HepG2 (cell line): ENCODE results near the gene TEAD1. TPM values are rescaled to one million over a fixed set of nuclear protein-coding genes. Genes with fewer than 3 reads are reported as not detected.
A peak's percentile ranks its signal among the peaks of the same experiment; 100 is the strongest.

Source experiments
- ATAC-seq: fragments of 200-7000 bp; cut with Tn5 transposase; 3 replicates; pipeline ENCODE4 v1.9.1; 2020; ENCODE audit warnings: mild to moderate bottlenecking, moderate library complexity
- BruUV-seq: library from RNA; stranded (reverse); fragments of 400-500 nt; replicated peaks from 2 replicates; lab custom pipeline; 2021; lab: Mats Ljungman, UMichigan
- CTCF ChIA-PET: fragments of 300-600 bp; formaldehyde crosslinking; extraction: SDS; loops from one replicate; lab custom pipeline; 2021; ENCODE audit warnings: low total read pairs, inconsistent platforms, low intra/inter-chr PET ratio; lab: Yijun Ruan, JAX
- POLR2A ChIA-PET: fragments of 350-600 bp; sonication (Branson Sonifier 250); formaldehyde crosslinking; loops from one replicate; lab custom pipeline; 2020; ENCODE audit warnings: antibody characterized with exemption, inconsistent platforms; lab: Yijun Ruan, JAX
- DNase-seq: peaks from one replicate; pipeline ENCODE4 v3.0.0-alpha.2; 2015; ENCODE audit warnings: low spot score
- FAIRE-seq: peaks from 3 replicates; lab custom pipeline; 2011; peaks lifted over from hg19 to GRCh38; lab: Jason Lieb, UNC
- H2AFZ ChIP-seq: one replicate; pipeline ENCODE4 v1.6.1; 2011; ENCODE audit warnings: low read length, inconsistent platforms
- H3K27ac ChIP-seq: fragments of 300-600 bp; 3 replicates; pipeline ENCODE4 v1.8.0; 2011; ENCODE audit warnings: mixed run types, mild to moderate bottlenecking, mixed read lengths, low read length, inconsistent platforms; ENCODE audit not compliant: insufficient read depth; ENCODE audit errors: extremely low read length
- H3K27me3 ChIP-seq, 2 experiments: fragments of 200-600 bp in 1 of 2; 2 replicates in 1 of 2; 3 replicates in 1 of 2; pipeline versions ENCODE4 v1.6.0 to v1.8.0; 2011; ENCODE audit warnings: low read length in 2 of 2, mild to moderate bottlenecking in 2 of 2, moderate library complexity in 2 of 2, inconsistent platforms in 1 of 2; ENCODE audit not compliant: insufficient read depth in 2 of 2, control insufficient read depth in 1 of 2
- H3K36me3 ChIP-seq, 2 experiments: fragments of 200-600 bp in 1 of 2; replicated peaks in 1 of 2; 2 replicates in 1 of 2; 3 replicates in 1 of 2; pipeline versions ENCODE4 v1.5.1 to v1.8.0; 2011; ENCODE audit warnings: low read length in 2 of 2, inconsistent platforms in 1 of 2; ENCODE audit not compliant: insufficient read depth in 2 of 2, control insufficient read depth in 1 of 2
- H3K4me1 ChIP-seq: 2 replicates; pipeline ENCODE4 v1.5.1; 2012; ENCODE audit warnings: low read length, inconsistent platforms; ENCODE audit not compliant: insufficient read depth
- H3K4me2 ChIP-seq: 2 replicates; pipeline ENCODE4 v1.6.0; 2011; ENCODE audit warnings: low read depth, low read length, inconsistent platforms
- H3K4me3 ChIP-seq, 3 experiments: fragments of 200-600 bp in 1 of 3; sonication (generic), shearing (Covaris generic) in 1 of 3; replicated peaks in 1 of 3; 2 replicates each; pipeline ENCODE4 v1.5.1; 2011 to 2016; ENCODE audit warnings: low read length in 3 of 3, inconsistent platforms in 2 of 3, low read depth in 2 of 3, mild to moderate bottlenecking in 2 of 3, control low read depth in 1 of 3, mixed read lengths in 1 of 3; ENCODE audit not compliant: insufficient read depth in 1 of 3
- H3K79me2 ChIP-seq: one replicate; pipeline ENCODE4 v1.6.1; 2011; ENCODE audit warnings: low read length, inconsistent platforms; ENCODE audit not compliant: insufficient read depth
- H3K9ac ChIP-seq: 2 replicates; pipeline ENCODE4 v1.6.0; 2011; ENCODE audit warnings: mild to moderate bottlenecking, low read depth, low read length, inconsistent platforms; ENCODE audit not compliant: insufficient read depth
- H3K9me3 ChIP-seq: 2 replicates; pipeline ENCODE4 v1.5.1; 2012; ENCODE audit warnings: mild to moderate bottlenecking, low read length
- H4K20me1 ChIP-seq: 2 replicates; pipeline ENCODE4 v1.6.0; 2011; ENCODE audit warnings: inconsistent platforms, mild to moderate bottlenecking, low read length, moderate library complexity; ENCODE audit not compliant: insufficient read depth
- DPF2 ChIP-seq: sonication (generic); formaldehyde crosslinking; IDR thresholded peaks from 2 replicates; pipeline ENCODE4 v1.4.0; 2020; ENCODE audit warnings: mild to moderate bottlenecking, low read depth, missing genetic modification reagents, borderline replicate concordance
- HMG20A ChIP-seq: IDR thresholded peaks from 2 replicates; pipeline ENCODE4 v1.6.1; 2016; ENCODE audit warnings: borderline replicate concordance
- MAFF ChIP-seq: IDR thresholded peaks from 2 replicates; pipeline ENCODE4 v1.6.1; 2011; ENCODE audit warnings: low read depth, low read length, improper control_type of control experiment
- MAFK ChIP-seq, 2 experiments: IDR thresholded peaks in 1 of 2; conservative IDR thresholded peaks in 1 of 2; 2 replicates each; pipeline ENCODE4 v1.6.1; 2011; ENCODE audit warnings: improper control_type of control experiment in 2 of 2, low read length in 2 of 2
- MTA1 ChIP-seq: sonication (generic); formaldehyde crosslinking; IDR thresholded peaks from 2 replicates; pipeline ENCODE4 v1.4.0; 2020; ENCODE audit warnings: missing genetic modification reagents, mild to moderate bottlenecking, borderline replicate concordance
- NCOR1 ChIP-seq: fragments of 200-600 bp; sonication (generic); IDR thresholded peaks from 2 replicates; pipeline ENCODE4 v1.7.0; 2017; ENCODE audit warnings: antibody characterized with exemption, low read length, borderline replicate concordance
- PAF1 ChIP-seq: IDR thresholded peaks from 2 replicates; pipeline ENCODE4 v1.6.1; 2016; ENCODE audit warnings: missing genetic modification reagents, missing compliant biosample characterization
- RARA ChIP-seq: IDR thresholded peaks from 2 replicates; pipeline ENCODE4 v1.6.1; 2016; ENCODE audit warnings: missing genetic modification reagents, missing compliant biosample characterization
- ZFY ChIP-seq: sonication (generic); formaldehyde crosslinking; IDR thresholded peaks from 2 replicates; pipeline ENCODE4 v1.4.0; 2020; ENCODE audit warnings: missing genetic modification reagents
- ZNF543 ChIP-seq: sonication (generic); formaldehyde crosslinking; IDR thresholded peaks from 2 replicates; pipeline ENCODE4 v1.4.0; 2020; ENCODE audit warnings: mild to moderate bottlenecking, missing genetic modification reagents
- ZNF792 ChIP-seq: IDR thresholded peaks from 2 replicates; pipeline ENCODE4 v1.6.1; 2016
- WGBS: methylation state at CpG from one replicate; pipeline ENCODE4 v1.1.6; 2017; ENCODE audit warnings: low lambda C conversion rate; 5-methylcytosine and 5-hydroxymethylcytosine counted together
- in situ Hi-C: cut with HindIII; loops from 2 replicates; pipeline ENCODE4 v1.10.0; 2017; ENCODE audit warnings: low pct_unique_long_range_greater_than_20kb; ENCODE audit not compliant: extremely low pct_ligation_motif_present
- intact Hi-C: fragments of 100-400 bp; cut with micrococcal nuclease; formaldehyde crosslinking; loops from one replicate; pipeline ENCODE4 v1.10.0; 2022; ENCODE audit not compliant: unreplicated experiment
- polyA plus RNA-seq, 8 experiments: library from polyadenylated mRNA; depleted of rRNA in 3 of 8; stranded (reverse) in 7 of 8; unstranded in 1 of 8; fragments of >200 nt; fragmentation: Illumina TruSeq in 4 of 8; extraction: Trizol in 4 of 8; gene quantifications; 2 replicates each; pipeline versions ENCODE4 v1.2.1 to v1.2.3, GENCODE V29; 2011 to 2016; ENCODE audit warnings: low read depth in 4 of 8, missing spikeins in 1 of 8, mixed read lengths in 1 of 8; ENCODE audit not compliant: insufficient read depth in 1 of 8
- total RNA-seq, 5 experiments: library from RNA; depleted of rRNA; stranded (reverse); fragments of >200 nt; fragmentation: Illumina TruSeq; extraction: Trizol; gene quantifications; 2 replicates each; pipeline ENCODE4 v1.2.3, GENCODE V29; 2016; ENCODE audit warnings: low read depth in 1 of 5
- TF ChIP-seq, protein P1 (sequence below): sonication (generic); formaldehyde crosslinking; IDR thresholded peaks from 2 replicates; pipeline ENCODE4 v1.4.0; 2020; ENCODE audit warnings: mild to moderate bottlenecking, missing genetic modification reagents

Gene TEAD1
- total and polyA plus RNA-seq, 2 of the 13 experiments (the other 11 are each of a cell fraction or from before 2014, with no cell fraction given): 20.1 to 30.5 TPM

DNA sequence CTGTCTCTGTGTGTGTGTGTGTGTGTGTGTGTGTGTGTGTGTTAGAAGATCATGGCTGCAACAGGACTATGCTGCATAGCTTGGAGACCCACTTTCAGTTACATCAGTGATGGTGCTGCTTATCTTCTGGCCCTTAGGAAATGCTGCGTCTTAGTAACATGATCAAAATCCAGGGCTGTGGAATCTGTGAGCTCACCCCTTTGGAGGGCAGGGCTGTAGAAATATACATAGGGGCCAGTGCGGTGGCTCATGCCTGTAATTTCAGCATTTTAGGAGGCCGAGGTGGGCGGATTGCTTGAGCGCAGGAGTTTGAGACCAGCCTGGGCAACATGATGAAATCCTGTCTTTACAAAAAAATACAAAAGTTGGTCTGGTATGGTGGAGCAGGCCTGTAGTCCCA lies 183.4 kb downstream of the TEAD1 start:
- no peak for TF ChIP-seq ZNF792 (CRISPR knock-in tag)
- TF ChIP-seq, all 625 proteins: peak for 0
- no peaks in the 10 kb centered on the region for H4K20me1 ChIP-seq
- ATAC-seq (no peak), DNase-seq (no peak), FAIRE-seq (no peak)
- peaks cover 14% of the 10 kb centered on the region for H3K79me2 ChIP-seq
- H3K4me3 ChIP-seq: no peak overlapping the region
- in situ Hi-C loops (no loop called here), intact Hi-C loops (no loop called here)
- no peaks in the 10 kb centered on the region for H3K27me3 ChIP-seq
- 94% methylated on average over 5 of the region's 5 CpGs for WGBS
- H3K9me3 ChIP-seq: no peaks in the 10 kb centered on the region
- H3K9ac ChIP-seq: no peak overlapping the region
- H3K27ac ChIP-seq: no peak overlapping the region
- H3K4me2 ChIP-seq: no peak overlapping the region
- 0 out of 5 replicates have a peak, but pooled peaks cover 0 to 3% of the 10 kb centered on the region in 2 experiments for H3K36me3 ChIP-seq
- no peak overlapping the region for H2AFZ ChIP-seq
- peaks cover 42% of the 10 kb centered on the region for H3K4me1 ChIP-seq
- ChIA-PET POLR2A (interaction anchor here (4.3 kb wide), 1 partner anchor 12 kb away, joined by 35 read pairs; no protein-coding TSS in a partner anchor), CTCF (no interaction called here)
- no TSS peak for BruUV-seq

DNA sequence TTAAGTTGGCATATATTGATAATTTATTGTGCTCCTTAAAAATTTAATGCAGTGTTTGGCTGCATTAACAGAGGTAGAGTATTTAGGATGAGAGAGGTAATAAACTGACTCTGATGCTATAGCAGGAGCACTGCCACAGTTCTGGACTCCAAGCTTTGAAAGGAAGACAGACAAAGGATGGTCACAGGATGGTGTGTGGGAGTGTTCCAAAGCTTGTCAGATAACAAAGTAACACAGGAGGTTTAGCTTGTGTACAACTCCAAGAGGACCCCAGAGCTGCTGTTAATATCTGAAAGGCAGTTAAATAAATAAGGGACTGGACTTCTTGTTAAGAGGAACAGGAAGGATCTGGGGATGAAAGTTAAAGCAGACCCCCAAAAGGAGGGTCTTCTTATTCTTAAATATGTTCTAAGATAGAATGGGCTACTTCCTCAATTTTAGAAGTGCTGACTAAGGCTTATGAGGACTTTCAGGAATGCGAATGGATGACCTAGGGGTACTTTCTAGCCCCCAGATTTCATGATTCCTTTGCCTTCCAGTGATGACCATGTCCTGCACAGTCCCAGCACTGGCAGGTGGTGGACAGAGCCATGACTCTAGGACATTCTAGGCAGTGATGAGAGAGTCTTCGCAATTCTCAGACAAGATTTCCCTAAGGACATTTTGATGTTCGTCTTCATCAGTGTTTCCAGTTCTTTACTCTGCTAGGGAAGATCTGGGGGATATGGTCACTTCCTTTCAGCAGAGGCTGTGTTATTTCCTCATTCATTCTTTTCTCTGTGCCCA lies 185.8 kb downstream of the TEAD1 start:
- no peak overlapping the region for H3K27ac ChIP-seq
- H3K9me3 ChIP-seq: no peaks in the 10 kb centered on the region
- intact Hi-C loops: loop anchor here (5.0 kb wide), 1 partner anchor 983 kb away; no protein-coding TSS in a partner anchor
- H3K4me3 ChIP-seq: no peak overlapping the region
- H3K9ac ChIP-seq: no peak overlapping the region
- no TSS peak for BruUV-seq
- POLR2A ChIA-PET: interaction anchor here (1.1 kb wide), 1 partner anchor 14 kb away, joined by 3 read pairs; no protein-coding TSS in a partner anchor
- no peak for DNase-seq
- 100% methylated on average over 3 of the region's 3 CpGs for WGBS
- H3K36me3 ChIP-seq: peaks cover 3 to 20% of the 10 kb centered on the region in 2 experiments; a peak in 2 of 5 replicates
- H3K27me3 ChIP-seq: no peaks in the 10 kb centered on the region
- no peak for ATAC-seq
- TF ChIP-seq PAF1 (CRISPR knock-in tag) (no peak), RARA (CRISPR knock-in tag) (no peak), MAFF (peak; percentile 90), DPF2 (CRISPR knock-in tag) (no peak), MTA1 (CRISPR knock-in tag) (no peak), MAFK (conservative IDR thresholded peaks at IDR 0.05 in 1 of 2, IDR thresholded peaks at IDR 0.05 in 1 of 2; ENCODE audit: low read length in 2 of 2) (peak; percentile 68 to 93; a peak in 3 of 4 replicates), NCOR1 (no peak), ZNF543 (CRISPR knock-in tag) (no peak), ZFY (CRISPR knock-in tag) (no peak), HMG20A (CRISPR knock-in tag) (no peak)
- TF ChIP-seq, protein P1, sequence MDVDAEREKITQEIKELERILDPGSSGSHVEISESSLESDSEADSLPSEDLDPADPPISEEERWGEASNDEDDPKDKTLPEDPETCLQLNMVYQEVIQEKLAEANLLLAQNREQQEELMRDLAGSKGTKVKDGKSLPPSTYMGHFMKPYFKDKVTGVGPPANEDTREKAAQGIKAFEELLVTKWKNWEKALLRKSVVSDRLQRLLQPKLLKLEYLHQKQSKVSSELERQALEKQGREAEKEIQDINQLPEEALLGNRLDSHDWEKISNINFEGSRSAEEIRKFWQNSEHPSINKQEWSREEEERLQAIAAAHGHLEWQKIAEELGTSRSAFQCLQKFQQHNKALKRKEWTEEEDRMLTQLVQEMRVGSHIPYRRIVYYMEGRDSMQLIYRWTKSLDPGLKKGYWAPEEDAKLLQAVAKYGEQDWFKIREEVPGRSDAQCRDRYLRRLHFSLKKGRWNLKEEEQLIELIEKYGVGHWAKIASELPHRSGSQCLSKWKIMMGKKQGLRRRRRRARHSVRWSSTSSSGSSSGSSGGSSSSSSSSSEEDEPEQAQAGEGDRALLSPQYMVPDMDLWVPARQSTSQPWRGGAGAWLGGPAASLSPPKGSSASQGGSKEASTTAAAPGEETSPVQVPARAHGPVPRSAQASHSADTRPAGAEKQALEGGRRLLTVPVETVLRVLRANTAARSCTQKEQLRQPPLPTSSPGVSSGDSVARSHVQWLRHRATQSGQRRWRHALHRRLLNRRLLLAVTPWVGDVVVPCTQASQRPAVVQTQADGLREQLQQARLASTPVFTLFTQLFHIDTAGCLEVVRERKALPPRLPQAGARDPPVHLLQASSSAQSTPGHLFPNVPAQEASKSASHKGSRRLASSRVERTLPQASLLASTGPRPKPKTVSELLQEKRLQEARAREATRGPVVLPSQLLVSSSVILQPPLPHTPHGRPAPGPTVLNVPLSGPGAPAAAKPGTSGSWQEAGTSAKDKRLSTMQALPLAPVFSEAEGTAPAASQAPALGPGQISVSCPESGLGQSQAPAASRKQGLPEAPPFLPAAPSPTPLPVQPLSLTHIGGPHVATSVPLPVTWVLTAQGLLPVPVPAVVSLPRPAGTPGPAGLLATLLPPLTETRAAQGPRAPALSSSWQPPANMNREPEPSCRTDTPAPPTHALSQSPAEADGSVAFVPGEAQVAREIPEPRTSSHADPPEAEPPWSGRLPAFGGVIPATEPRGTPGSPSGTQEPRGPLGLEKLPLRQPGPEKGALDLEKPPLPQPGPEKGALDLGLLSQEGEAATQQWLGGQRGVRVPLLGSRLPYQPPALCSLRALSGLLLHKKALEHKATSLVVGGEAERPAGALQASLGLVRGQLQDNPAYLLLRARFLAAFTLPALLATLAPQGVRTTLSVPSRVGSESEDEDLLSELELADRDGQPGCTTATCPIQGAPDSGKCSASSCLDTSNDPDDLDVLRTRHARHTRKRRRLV (CRISPR knock-in tag): no peak
- no peak overlapping the region for H2AFZ ChIP-seq
- no peak overlapping the region for H3K4me2 ChIP-seq
- in situ Hi-C loops: no loop called here
- CTCF ChIA-PET: no interaction called here
- peaks cover 29% of the 10 kb centered on the region for H3K4me1 ChIP-seq
- H3K79me2 ChIP-seq: peaks cover 5% of the 10 kb centered on the region
- no peaks in the 10 kb centered on the region for H4K20me1 ChIP-seq
- no peak for FAIRE-seq
